ENCODE results near the gene MARCHF10. TPM values are rescaled to one million over a fixed set of nuclear protein-coding genes. Genes with fewer than 3 reads are reported as not detected.

Gene MARCHF10
- total RNA-seq, 4 donors from 2014 or later = 2.1 TPM; not detected in 3

DNA sequence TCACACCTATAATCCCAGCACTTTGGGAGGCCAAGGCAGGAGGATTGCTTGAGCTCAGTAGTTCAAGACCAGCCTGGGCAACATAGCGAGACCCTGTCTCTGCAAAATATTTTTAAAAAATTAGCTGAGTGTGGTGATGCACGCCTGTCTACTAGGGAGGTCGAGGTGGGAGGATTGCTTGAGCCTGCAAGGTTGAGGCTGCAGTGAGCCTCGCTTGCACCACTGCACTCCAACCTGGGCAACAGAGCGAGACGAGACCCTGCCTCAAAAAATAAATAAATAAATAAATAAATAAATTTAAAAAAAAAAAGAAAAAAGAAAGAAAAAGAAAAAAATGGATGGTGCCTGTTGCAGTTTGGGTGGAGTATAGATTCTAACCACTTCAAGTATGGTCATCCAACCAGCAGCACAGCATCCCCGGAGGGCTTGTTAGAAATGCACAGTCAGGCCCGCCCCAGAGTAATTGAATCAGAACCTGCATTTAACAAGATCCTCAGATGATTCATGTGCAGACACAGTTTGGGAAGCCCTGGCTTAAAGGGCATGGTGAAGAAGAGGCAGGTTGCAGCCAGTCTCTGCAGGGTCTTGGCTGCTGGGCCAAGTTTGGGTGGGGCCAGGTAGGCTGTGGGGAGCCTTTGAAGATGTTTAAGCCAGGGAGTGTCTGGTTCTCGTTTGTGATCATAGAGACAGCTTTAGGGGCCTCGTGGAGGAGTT is 139.9 kb downstream of the MARCHF10 start:
- no peak for DNase-seq
- WGBS, 2 donors (ENCODE audit: low coverage in 1 of 2) = 78 to 83% methylated on average over 6 to 10 of the region's 10 CpGs

DNA sequence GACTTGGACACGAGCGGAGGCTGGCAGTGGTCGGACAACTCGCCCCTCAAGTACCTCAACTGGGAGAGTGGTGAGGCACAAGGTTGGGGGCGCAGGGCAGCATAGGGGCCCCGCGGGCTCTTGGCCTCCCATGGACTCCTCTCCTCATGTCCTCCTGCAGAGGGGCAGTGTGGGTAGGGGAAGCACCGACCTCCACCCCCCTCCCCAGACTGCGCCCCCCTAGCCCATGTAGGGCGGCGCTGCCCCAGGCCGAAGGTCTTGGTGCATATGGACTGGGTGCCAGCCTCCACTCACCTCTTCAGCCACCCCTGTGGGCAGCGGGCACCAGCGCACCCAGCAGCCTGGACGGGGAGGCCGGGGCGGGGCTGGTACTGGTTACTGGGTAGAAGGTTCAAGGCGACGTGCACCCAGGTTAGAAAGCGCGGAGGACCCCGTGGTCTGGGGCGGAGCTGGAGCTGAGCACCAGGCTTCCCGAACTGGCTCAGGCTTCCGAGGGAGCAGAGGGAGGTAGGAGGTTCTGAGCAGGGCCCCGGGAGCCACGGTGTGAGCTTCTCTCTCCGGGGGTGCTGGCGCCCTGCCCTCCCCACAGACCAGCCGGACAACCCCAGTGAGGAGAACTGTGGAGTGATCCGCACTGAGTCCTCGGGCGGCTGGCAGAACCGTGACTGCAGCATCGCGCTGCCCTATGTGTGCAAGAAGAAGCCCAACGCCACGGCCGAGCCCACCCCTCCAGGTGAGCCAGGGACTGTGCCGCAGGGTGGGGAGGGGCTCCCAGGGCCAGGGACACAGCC is 141.1 kb downstream of the MARCHF10 start:
- no peaks in the 10 kb centered on the region for H3K4me1 ChIP-seq
- no peaks in the 10 kb centered on the region for H3K36me3 ChIP-seq
- in situ Hi-C loops (cut with MboI; ENCODE audit: low pct_ligation_motif_present in 1 of 4, low pct_unique_long_range_greater_than_20kb in 1 of 4, low sequenced_read_pairs in 3 of 4) = no loop called here
- TF ChIP-seq EP300 (IDR thresholded peaks at IDR 0.05; ENCODE audit: low read depth) (no peak), POLR2A (IDR thresholded peaks at IDR 0.05) (no peak), POLR2AphosphoS5 (IDR thresholded peaks at IDR 0.05) (no peak)
- TF ChIP-seq, protein P1, sequence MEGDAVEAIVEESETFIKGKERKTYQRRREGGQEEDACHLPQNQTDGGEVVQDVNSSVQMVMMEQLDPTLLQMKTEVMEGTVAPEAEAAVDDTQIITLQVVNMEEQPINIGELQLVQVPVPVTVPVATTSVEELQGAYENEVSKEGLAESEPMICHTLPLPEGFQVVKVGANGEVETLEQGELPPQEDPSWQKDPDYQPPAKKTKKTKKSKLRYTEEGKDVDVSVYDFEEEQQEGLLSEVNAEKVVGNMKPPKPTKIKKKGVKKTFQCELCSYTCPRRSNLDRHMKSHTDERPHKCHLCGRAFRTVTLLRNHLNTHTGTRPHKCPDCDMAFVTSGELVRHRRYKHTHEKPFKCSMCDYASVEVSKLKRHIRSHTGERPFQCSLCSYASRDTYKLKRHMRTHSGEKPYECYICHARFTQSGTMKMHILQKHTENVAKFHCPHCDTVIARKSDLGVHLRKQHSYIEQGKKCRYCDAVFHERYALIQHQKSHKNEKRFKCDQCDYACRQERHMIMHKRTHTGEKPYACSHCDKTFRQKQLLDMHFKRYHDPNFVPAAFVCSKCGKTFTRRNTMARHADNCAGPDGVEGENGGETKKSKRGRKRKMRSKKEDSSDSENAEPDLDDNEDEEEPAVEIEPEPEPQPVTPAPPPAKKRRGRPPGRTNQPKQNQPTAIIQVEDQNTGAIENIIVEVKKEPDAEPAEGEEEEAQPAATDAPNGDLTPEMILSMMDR (IDR thresholded peaks at IDR 0.05) = no peak
- WGBS, 2 donors (ENCODE audit: low coverage in 1 of 2) = 90% methylated on average over 30 of the region's 40 CpGs; no CpG with 5 or more reads in 1 of the 2 donors
- no peaks in the 10 kb centered on the region for H3K9me3 ChIP-seq
- no peak for DNase-seq
- no peak overlapping the region for H3K4me3 ChIP-seq
- intact Hi-C loops (cut with DNase I; ENCODE audit: low total_unique reads) = no loop called here
- no peaks in the 10 kb centered on the region for H3K27me3 ChIP-seq
- no peak overlapping the region for H3K27ac ChIP-seq

More for the DNA sequence above, 139.9 kb downstream of the MARCHF10 start:
- in situ Hi-C loops (cut with MboI; ENCODE audit: low pct_ligation_motif_present in 1 of 4, low pct_unique_long_range_greater_than_20kb in 1 of 4, low sequenced_read_pairs in 3 of 4) (no loop called here), intact Hi-C loops (cut with DNase I; ENCODE audit: low total_unique reads) (no loop called here)
- Histone ChIP-seq H3K27ac (no peak overlapping the region), H3K27me3 (no peaks in the 10 kb centered on the region), H3K9me3 (no peaks in the 10 kb centered on the region), H3K4me3 (no peak overlapping the region), H3K4me1 (no peaks in the 10 kb centered on the region), H3K36me3 (no peaks in the 10 kb centered on the region)
- TF ChIP-seq POLR2A (IDR thresholded peaks at IDR 0.05) = no peak
- TF ChIP-seq, protein P1 (IDR thresholded peaks at IDR 0.05) = no peak

- 81 to 91% methylated on average over 4 to 30 of the region's 30 CpGs for WGBS, 2 donors (ENCODE audit: low coverage in 1 of 2)
- Histone ChIP-seq H3K27me3 (no peaks in the 10 kb centered on the region), H3K27ac (no peak overlapping the region), H3K9me3 (no peaks in the 10 kb centered on the region), H3K4me1 (no peaks in the 10 kb centered on the region), H3K36me3 (no peaks in the 10 kb centered on the region), H3K4me3 (no peak overlapping the region)
- intact Hi-C loops (cut with DNase I; ENCODE audit: low total_unique reads) = no loop called here
- TF ChIP-seq, protein P1 (IDR thresholded peaks at IDR 0.05) = no peak
- in situ Hi-C loops (cut with MboI; ENCODE audit: low pct_ligation_motif_present in 1 of 4, low pct_unique_long_range_greater_than_20kb in 1 of 4, low sequenced_read_pairs in 3 of 4) = no loop called here
- DNase-seq = no peak
These were observed 141.9 kb downstream of the MARCHF10 start for GRCh38 chr17:62666061-62666800.

- no peaks in the 10 kb centered on the region for H3K36me3 ChIP-seq
- intact Hi-C loops (cut with DNase I; ENCODE audit: low total_unique reads) = no loop called here
- no peak for TF ChIP-seq POLR2AphosphoS5 (IDR thresholded peaks at IDR 0.05)
- in situ Hi-C loops (cut with MboI; ENCODE audit: low pct_ligation_motif_present in 1 of 4, low pct_unique_long_range_greater_than_20kb in 1 of 4, low sequenced_read_pairs in 3 of 4) = no loop called here
- H3K9me3 ChIP-seq = no peaks in the 10 kb centered on the region
- 86 to 93% methylated on average over 1 to 3 of the region's 3 CpGs for WGBS, 2 donors (ENCODE audit: low coverage in 1 of 2)
- no peaks in the 10 kb centered on the region for H3K4me1 ChIP-seq
- DNase-seq = no peak
- no peak overlapping the region for H3K27ac ChIP-seq
- H3K4me3 ChIP-seq = no peak overlapping the region
- no peaks in the 10 kb centered on the region for H3K27me3 ChIP-seq
These were observed 142.5 kb downstream of the MARCHF10 start for GRCh38 chr17:62665599-62665998.

All from transverse colon (tissue), 4 donors.